ENCODE measurements around the gene MIP. TPM values are rescaled to one million over a fixed set of nuclear protein-coding genes. Genes with fewer than 3 reads are reported as not detected.

MIP gene
- total and polyA plus RNA-seq, 2 donors from 2014 or later, result not detected

- intact Hi-C loops (cut with DNase I), result no loop called here
- TF ChIP-seq CTCF (IDR thresholded peaks at IDR 0.05; ENCODE audit: borderline replicate concordance, extremely low read depth, insufficient read depth), result peak; percentile 57
- Histone ChIP-seq H3K27me3 (ENCODE audit: control insufficient read depth, insufficient read depth, low read length) (no peaks in the 10 kb centered on the region), H3K27ac (ENCODE audit: low read depth in 2 of 2, low read length in 2 of 2) (peak within 1 kb of the TSS; percentile 90 to 92), H3K4me3 (ENCODE audit: low read length in 3 of 3) (peak within 1 kb of the TSS; percentile 83 to 99 (median 99)), H3K4me1 (ENCODE audit: control insufficient read depth in 2 of 3, insufficient read depth in 2 of 3, low read depth in 1 of 3, low read length in 3 of 3) (peaks cover 0 to 10% (median 2%) of the 10 kb centered on the region in 3 donors), H3K9ac (ENCODE audit: low read length in 3 of 3) (peak within 1 kb of the TSS; percentile 95 to 99 (median 98)), H3K36me3 (ENCODE audit: control insufficient read depth in 2 of 3, insufficient read depth in 3 of 3, low read length in 3 of 3) (peaks cover 0 to 2% (median 0%) of the 10 kb centered on the region in 3 donors), H3K9me3 (ENCODE audit: control insufficient read depth in 2 of 3, insufficient read depth in 1 of 3, low read length in 3 of 3) (no peaks in the 10 kb centered on the region)
- DNase-seq (peak; percentile 92 to 98 (median 95)), FAIRE-seq (no peak)
These were observed 14.0 kb upstream of the MIP start, which contains the start of gene SPRYD4 for GRCh38 chr12:56468216-56469006. TSS of gene SPRYD4 (plus strand) at chr12:56468578. CDS start at chr12:56468592, 14 bp downstream.

DNA sequence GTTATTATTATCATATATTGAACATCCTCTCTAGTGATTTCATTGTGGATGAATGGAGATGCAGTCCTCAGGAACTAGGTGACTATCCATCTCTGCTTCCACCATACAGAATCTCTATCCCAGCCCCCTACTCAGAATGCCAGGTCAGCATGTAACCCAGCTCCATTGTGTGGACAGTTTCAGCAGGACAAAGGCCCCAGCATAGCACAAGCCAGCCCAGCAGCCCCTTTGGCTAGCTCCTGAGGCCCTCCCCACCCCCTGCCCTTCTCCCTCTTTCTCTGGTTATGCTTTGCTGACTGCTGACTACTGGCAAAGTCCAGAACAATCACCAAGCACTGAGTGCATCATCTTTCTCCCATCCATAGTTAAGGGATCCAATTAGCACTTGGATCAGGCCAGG is 8.1 kb upstream of the MIP start:
- peak in 2 of 5 donors; percentile 7 to 14 for DNase-seq
- intact Hi-C loops (cut with DNase I), result no loop called here

DNA sequence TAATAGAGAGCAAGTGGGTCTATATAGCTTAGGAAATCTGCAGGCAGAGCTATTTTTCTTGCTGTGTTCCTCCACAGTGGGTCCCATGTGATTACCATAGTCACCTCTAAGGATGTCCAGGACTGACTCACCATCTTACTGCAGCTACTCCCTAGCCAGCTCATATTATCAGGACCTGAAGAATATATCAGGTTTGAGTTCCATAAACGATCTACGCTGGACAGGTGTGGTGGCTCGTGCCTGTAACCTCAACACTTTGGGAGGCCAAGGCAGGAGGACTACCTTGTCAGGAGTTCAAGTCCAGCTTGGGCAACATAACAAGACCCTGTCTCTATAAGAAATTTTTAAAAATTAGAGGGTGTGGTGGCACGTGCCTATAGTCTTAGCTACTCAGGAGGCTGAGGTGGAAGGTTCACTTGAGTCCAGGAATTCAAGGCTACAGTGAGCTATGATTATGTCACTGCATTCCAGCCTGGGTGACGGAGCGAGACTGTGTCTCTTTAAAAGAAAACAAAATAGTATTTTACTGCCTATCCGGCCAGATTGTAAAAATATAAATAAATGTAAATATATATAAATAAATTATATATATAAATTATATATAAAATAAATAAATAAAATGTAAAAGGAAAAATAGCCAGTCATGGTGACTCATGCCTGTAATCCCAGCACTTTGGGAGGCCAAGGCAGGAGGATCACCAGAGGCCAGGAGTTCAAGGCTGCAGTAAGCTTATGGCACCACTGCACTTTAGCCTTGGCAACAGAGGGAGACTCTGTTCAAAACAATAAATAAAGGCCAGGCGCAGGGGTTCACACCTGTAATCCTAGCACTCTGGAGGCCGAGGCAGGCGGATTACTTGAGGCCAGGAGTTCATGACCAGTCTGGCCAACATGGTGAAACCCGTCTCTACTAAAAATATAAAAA is 7.0 kb upstream of the MIP start:
- Histone ChIP-seq H3K27me3 (ENCODE audit: control insufficient read depth, insufficient read depth, low read length) (no peaks in the 10 kb centered on the region), H3K27ac (ENCODE audit: low read depth in 2 of 2, low read length in 2 of 2) (no peak overlapping the region), H3K9me3 (ENCODE audit: control insufficient read depth in 2 of 3, insufficient read depth in 1 of 3, low read length in 3 of 3) (no peaks in the 10 kb centered on the region), H3K36me3 (ENCODE audit: control insufficient read depth in 2 of 3, insufficient read depth in 3 of 3, low read length in 3 of 3) (no peaks in the 10 kb centered on the region), H3K4me3 (ENCODE audit: low read length in 3 of 3) (no peak overlapping the region), H3K9ac (ENCODE audit: low read length in 3 of 3) (no peak overlapping the region), H3K4me1 (ENCODE audit: control insufficient read depth in 2 of 3, insufficient read depth in 2 of 3, low read depth in 1 of 3, low read length in 3 of 3) (peaks cover 0 to 2% (median 0%) of the 10 kb centered on the region in 3 donors)
- TF ChIP-seq CTCF (IDR thresholded peaks at IDR 0.05; ENCODE audit: borderline replicate concordance, extremely low read depth, insufficient read depth), result no peak
- DNase-seq, result peak in 1 of 5 donors; percentile 19
- intact Hi-C loops (cut with DNase I), result no loop called here
- FAIRE-seq, result no peak

More for the DNA sequence above, 8.1 kb upstream of the MIP start:
- Histone ChIP-seq H3K4me1 (ENCODE audit: control insufficient read depth in 2 of 3, insufficient read depth in 2 of 3, low read depth in 1 of 3, low read length in 3 of 3) (peaks cover 0 to 2% (median 0%) of the 10 kb centered on the region in 3 donors), H3K9me3 (ENCODE audit: control insufficient read depth in 2 of 3, insufficient read depth in 1 of 3, low read length in 3 of 3) (no peaks in the 10 kb centered on the region), H3K27ac (ENCODE audit: low read depth in 2 of 2, low read length in 2 of 2) (no peak overlapping the region), H3K9ac (ENCODE audit: low read length in 3 of 3) (no peak overlapping the region), H3K4me3 (ENCODE audit: low read length in 3 of 3) (no peak overlapping the region), H3K27me3 (ENCODE audit: control insufficient read depth, insufficient read depth, low read length) (no peaks in the 10 kb centered on the region), H3K36me3 (ENCODE audit: control insufficient read depth in 2 of 3, insufficient read depth in 3 of 3, low read length in 3 of 3) (no peaks in the 10 kb centered on the region)
- no peak for TF ChIP-seq CTCF (IDR thresholded peaks at IDR 0.05; ENCODE audit: borderline replicate concordance, extremely low read depth, insufficient read depth)
- no peak for FAIRE-seq

All from kidney (tissue), 14 donors.